GM13976 (cell line): ENCODE measurements around the gene SPOP.

ENCODE experiments used
- DNase-seq: peaks from one replicate; pipeline ENCODE4 v3.0.0; 2012; ENCODE audit warnings: low spot score
- CTCF ChIP-seq: IDR thresholded peaks from 2 replicates; pipeline ENCODE4 v1.5.1; 2012; ENCODE audit warnings: borderline replicate concordance, mild to moderate bottlenecking; ENCODE audit not compliant: insufficient read depth; ENCODE audit errors: extremely low read depth, missing control alignments, control extremely low read depth
- in situ Hi-C: fragments of 300-500 bp; cut with MboI; formaldehyde crosslinking; loops from one replicate; pipeline ENCODE4 v1.12.0; 2022; ENCODE audit warnings: low sequenced_read_pairs, mixed read lengths, inconsistent platforms; ENCODE audit not compliant: unreplicated experiment

SPOP gene

GRCh38 chr17:49610883-49611584, 66.9 kb downstream of the SPOP start:
- in situ Hi-C loops, result no loop called here
- DNase-seq, result no peak
- TF ChIP-seq CTCF, result no peak

- no peak for DNase-seq
- TF ChIP-seq CTCF, result no peak
- in situ Hi-C loops, result no loop called here
Measured at GRCh38 chr17:49604314-49604869, 73.5 kb downstream of the SPOP start.

GRCh38 chr17:49603720-49604119, 74.2 kb downstream of the SPOP start:
- no peak for TF ChIP-seq CTCF
- in situ Hi-C loops, result no loop called here
- DNase-seq, result no peak

- no peak for TF ChIP-seq CTCF
- no peak for DNase-seq
- in situ Hi-C loops, result no loop called here
Measured at GRCh38 chr17:49603238-49603637, 74.7 kb downstream of the SPOP start.

- DNase-seq, result no peak
- TF ChIP-seq CTCF, result no peak
- in situ Hi-C loops, result no loop called here
Measured at GRCh38 chr17:49602783-49603182, 75.1 kb downstream of the SPOP start.

- TF ChIP-seq CTCF, result no peak
- in situ Hi-C loops, result no loop called here
- no peak for DNase-seq
Measured at GRCh38 chr17:49600949-49601348, 76.9 kb downstream of the SPOP start.

GRCh38 chr17:49598918-49599317, 79.0 kb downstream of the SPOP start:
- DNase-seq, result no peak
- in situ Hi-C loops, result no loop called here
- no peak for TF ChIP-seq CTCF
